HepG2 (cell line): Measurements from ENCODE around the gene FSD2.

Experiments used
- CTCF ChIP-seq: sonication (generic); formaldehyde crosslinking; IDR thresholded peaks from 2 replicates; pipeline ENCODE4 v1.5.0; 2020; ENCODE audit warnings: mild to moderate bottlenecking, missing genetic modification reagents, moderate library complexity
- JUNB ChIP-seq: sonication (generic); formaldehyde crosslinking; IDR thresholded peaks from 2 replicates; pipeline ENCODE4 v1.8.0; 2022; ENCODE audit warnings: missing genetic modification reagents, mild to moderate bottlenecking, borderline replicate concordance
- MLLT10 ChIP-seq: sonication (generic); formaldehyde crosslinking; IDR thresholded peaks from 2 replicates; pipeline ENCODE4 v1.4.0; 2020; ENCODE audit warnings: missing genetic modification reagents
- POLR2A ChIP-seq, 2 experiments: IDR thresholded peaks; 2 replicates each; pipeline ENCODE4 v1.6.1; 2011; ENCODE audit warnings: low read depth in 2 of 2, low read length in 2 of 2, mild to moderate bottlenecking in 1 of 2, moderate library complexity in 1 of 2; ENCODE audit not compliant: insufficient read depth in 1 of 2
- POLR2AphosphoS2 ChIP-seq: IDR thresholded peaks from 2 replicates; pipeline ENCODE4 v1.6.1; 2011; ENCODE audit warnings: low read depth, low read length, improper control_type of control experiment
- RFX1 ChIP-seq: fragments of 450-650 bp; IDR thresholded peaks from 2 replicates; pipeline ENCODE4 v1.6.1; 2017
- TARDBP ChIP-seq: sonication (generic); formaldehyde crosslinking; IDR thresholded peaks from 2 replicates; pipeline ENCODE4 v1.8.0; 2022; ENCODE audit warnings: mild to moderate bottlenecking, missing genetic modification reagents
- ZFP36L2 ChIP-seq: sonication (generic); formaldehyde crosslinking; IDR thresholded peaks from 2 replicates; pipeline ENCODE4 v1.4.0; 2020; ENCODE audit warnings: missing genetic modification reagents
- ZNF142 ChIP-seq: sonication (generic); formaldehyde crosslinking; IDR thresholded peaks from 2 replicates; pipeline ENCODE4 v1.4.0; 2020; ENCODE audit warnings: missing genetic modification reagents

GRCh38 chr15:82730022-82730530 lies 75.8 kb downstream of the FSD2 start:
- TF ChIP-seq ZFP36L2 (CRISPR knock-in tag): no peak
- no peak for TF ChIP-seq ZNF142 (CRISPR knock-in tag)
- TF ChIP-seq RFX1: no peak
- no peak for TF ChIP-seq MLLT10 (CRISPR knock-in tag)
- TF ChIP-seq POLR2AphosphoS2: no peak
- TF ChIP-seq TARDBP (CRISPR knock-in tag): no peak
- TF ChIP-seq CTCF (CRISPR knock-in tag): no peak
- TF ChIP-seq POLR2A (IDR thresholded peaks at IDR 0.05; ENCODE audit: insufficient read depth in 1 of 2, low read depth in 2 of 2, low read length in 2 of 2): no peak
- TF ChIP-seq JUNB: no peak
